ENCODE results near the gene ICE1.
"Not testable (repeated sequence)": the region's sequence is repeated elsewhere in the genome, so short reads cannot be mapped to it uniquely, and the experiment has no call there.

The ICE1 gene

GRCh38 chr5:5494489-5495402, 72.3 kb downstream of the ICE1 start:
- peak; percentile 87 for DNase-seq

- DNase-seq: no peak
Observed at GRCh38 chr5:5497152-5497788, 74.8 kb downstream of the ICE1 start.

GRCh38 chr5:5499442-5499841, 77.0 kb downstream of the ICE1 start:
- DNase-seq: no peak

GRCh38 chr5:5504325-5504724, 81.8 kb downstream of the ICE1 start:
- DNase-seq: no peak

GRCh38 chr5:5505815-5506214, 83.3 kb downstream of the ICE1 start:
- no peak for DNase-seq

- DNase-seq: no peak
Observed at GRCh38 chr5:5508391-5508790, 85.9 kb downstream of the ICE1 start.

- DNase-seq: no peak
Observed at GRCh38 chr5:5511904-5512416, 89.5 kb downstream of the ICE1 start.

GRCh38 chr5:5512543-5512942, 90.1 kb downstream of the ICE1 start:
- DNase-seq: no peak

- not testable (repeated sequence) for DNase-seq
Observed at GRCh38 chr5:5520622-5521021, 98.1 kb downstream of the ICE1 start.

- DNase-seq: no peak
Observed at GRCh38 chr5:5521029-5521428, 98.6 kb downstream of the ICE1 start.

GRCh38 chr5:5521478-5521877, 99.0 kb downstream of the ICE1 start:
- DNase-seq: no peak

- no peak for DNase-seq
Observed at GRCh38 chr5:5522336-5522735, 99.9 kb downstream of the ICE1 start.

- DNase-seq: peak; percentile 4
Observed at GRCh38 chr5:5523066-5523505, 100.6 kb downstream of the ICE1 start.

GRCh38 chr5:5524327-5524726, 101.8 kb downstream of the ICE1 start:
- DNase-seq: no peak

GRCh38 chr5:5531371-5531770, 108.9 kb downstream of the ICE1 start:
- no peak for DNase-seq

- DNase-seq: no peak
Observed at GRCh38 chr5:5532306-5533076, 110.0 kb downstream of the ICE1 start.

GRCh38 chr5:5533927-5534326, 111.5 kb downstream of the ICE1 start:
- no peak for DNase-seq

GRCh38 chr5:5534333-5534732, 111.9 kb downstream of the ICE1 start:
- DNase-seq: no peak

- DNase-seq: no peak
Observed at GRCh38 chr5:5536871-5537270, 114.4 kb downstream of the ICE1 start.

GRCh38 chr5:5537426-5537825, 114.9 kb downstream of the ICE1 start:
- no peak for DNase-seq

- no peak for DNase-seq
Observed at GRCh38 chr5:5539590-5539989, 117.1 kb downstream of the ICE1 start.
